Activated CD8-positive, alpha-beta T cell treated with anti-CD3 and anti-CD28 coated beads for 36 hours (primary cell): ENCODE results near the gene AJM1. TPM values are rescaled to one million over a fixed set of nuclear protein-coding genes. Genes with fewer than 3 reads are reported as not detected.

Experiments
- ATAC-seq: fragments of 200-7000 bp; cut with Tn5 transposase; one replicate; pipeline ENCODE4 v1.10.0; 2021; ENCODE audit warnings: mild to moderate bottlenecking, moderate library complexity
- CTCF ChIA-PET: fragments of 350-600 bp; sonication (Branson Sonifier 250); formaldehyde crosslinking; loops from one replicate; lab custom pipeline; 2021; ENCODE audit warnings: antibody characterized with exemption; lab: Charles Lee
- POLR2A ChIA-PET: fragments of 350-600 bp; sonication (Branson Sonifier 250); formaldehyde crosslinking; loops from one replicate; lab custom pipeline; 2021; ENCODE audit warnings: antibody characterized with exemption; lab: Charles Lee
- DNase-seq: peaks from one replicate; pipeline ENCODE4 v3.0.0-alpha.2; 2020
- H3K27ac Mint-ChIP-seq: one replicate; pipeline ENCODE4 v1.8.0; 2021; ENCODE audit warnings: mild to moderate bottlenecking, mixed read lengths
- H3K27me3 Mint-ChIP-seq: one replicate; pipeline ENCODE4 v1.8.0; 2021; ENCODE audit warnings: mixed read lengths
- H3K36me3 Mint-ChIP-seq: one replicate; pipeline ENCODE4 v1.8.0; 2021; ENCODE audit warnings: low read depth, mixed read lengths
- H3K4me1 Mint-ChIP-seq: one replicate; pipeline ENCODE4 v1.8.0; 2021; ENCODE audit warnings: low read depth, mixed read lengths
- H3K4me3 Mint-ChIP-seq: one replicate; pipeline ENCODE4 v1.8.0; 2021; ENCODE audit warnings: mild to moderate bottlenecking, moderate library complexity, mixed read lengths
- H3K9me3 Mint-ChIP-seq: one replicate; pipeline ENCODE4 v1.8.0; 2021; ENCODE audit warnings: mixed read lengths
- CTCF ChIP-seq: fragments of 200-600 bp; IDR thresholded peaks from one replicate; pipeline ENCODE4 v1.8.0; 2022; ENCODE audit warnings: antibody characterized with exemption, mild to moderate bottlenecking
- intact Hi-C: fragments of 100-400 bp; cut with micrococcal nuclease; formaldehyde crosslinking; loops from one replicate; pipeline ENCODE4 v1.10.0; 2022
- total RNA-seq, 2 experiments: library from RNA; stranded (reverse); gene quantifications; one replicate each; pipeline ENCODE4 v1.2.3, GENCODE V29; 2021

AJM1 gene
- total RNA-seq, 2 experiments from 2014 or later = 5.8 to 6.4 TPM

- DNase-seq = no peak
- CTCF ChIA-PET = interaction anchor here (1.0 to 1.6 kb wide), 3 partner anchors 14 to 37 kb away, joined by 3 to 6 read pairs (median 4); no protein-coding TSS in a partner anchor
- Mint-ChIP-seq H3K9me3 (no peaks in the 10 kb centered on the region), H3K27ac (peak overlapping the region; percentile 71), H3K27me3 (peaks cover 17% of the 10 kb centered on the region), H3K36me3 (peaks cover 11% of the 10 kb centered on the region), H3K4me1 (peaks cover 13% of the 10 kb centered on the region), H3K4me3 (peak overlapping the region; percentile 92)
- POLR2A ChIA-PET = interaction anchor here (0.9 to 2.6 kb wide), 6 partner anchors 15 to 104 kb away, joined by 3 to 8 read pairs (median 4); partner anchors contain the start of gene RABL6
- intact Hi-C loops = loop anchor here (5.0 kb wide), 1 partner anchor 55 kb away; no protein-coding TSS in a partner anchor
- no peak for ATAC-seq
- TF ChIP-seq CTCF = no peak
Observed at GRCh38 chr9:136847088-136847825, 5.0 kb downstream of the AJM1 start.

GRCh38 chr9:136847826-136848392 lies 5.6 kb downstream of the AJM1 start:
- CTCF ChIA-PET = interaction anchor here (1.0 to 1.6 kb wide), 4 partner anchors 14 to 187 kb away, joined by 3 to 6 read pairs (median 4); no protein-coding TSS in a partner anchor
- peak; percentile 34 for ATAC-seq
- Mint-ChIP-seq H3K4me1 (peaks cover 11% of the 10 kb centered on the region), H3K4me3 (peak overlapping the region; percentile 92), H3K27ac (peak overlapping the region; percentile 71), H3K36me3 (peaks cover 11% of the 10 kb centered on the region), H3K27me3 (peaks cover 17% of the 10 kb centered on the region), H3K9me3 (no peaks in the 10 kb centered on the region)
- DNase-seq = peak; percentile 95
- POLR2A ChIA-PET = interaction anchor here (0.7 to 2.6 kb wide), 10 partner anchors 11 to 145 kb away, joined by 3 to 8 read pairs (median 3); no protein-coding TSS in a partner anchor
- TF ChIP-seq CTCF = no peak
- intact Hi-C loops = loop anchor here (5.0 kb wide), 1 partner anchor 54 kb away; no protein-coding TSS in a partner anchor

- POLR2A ChIA-PET = interaction anchor here (0.7 to 2.6 kb wide), 10 partner anchors 10 to 145 kb away, joined by 3 to 8 read pairs (median 3); no protein-coding TSS in a partner anchor
- Mint-ChIP-seq H3K4me1 (peaks cover 9% of the 10 kb centered on the region), H3K4me3 (peak overlapping the region; percentile 92), H3K9me3 (no peaks in the 10 kb centered on the region), H3K36me3 (peaks cover 11% of the 10 kb centered on the region), H3K27ac (peak overlapping the region; percentile 93), H3K27me3 (peaks cover 17% of the 10 kb centered on the region)
- intact Hi-C loops = loop anchor here (5.0 kb wide), 1 partner anchor 54 kb away; no protein-coding TSS in a partner anchor
- DNase-seq (peak; percentile 66), ATAC-seq (peak; percentile 7)
- no peak for TF ChIP-seq CTCF
- CTCF ChIA-PET = interaction anchor here (1.2 to 1.3 kb wide), 2 partner anchors 33 to 187 kb away, joined by 4 to 6 read pairs; no protein-coding TSS in a partner anchor
Observed at GRCh38 chr9:136848393-136849037, 6.2 kb downstream of the AJM1 start.

- Mint-ChIP-seq H3K9me3 (no peaks in the 10 kb centered on the region), H3K4me1 (peaks cover 7% of the 10 kb centered on the region), H3K27ac (peak within 1 kb of the TSS; percentile 93), H3K4me3 (peak within 1 kb of the TSS; percentile 92), H3K27me3 (peaks cover 16% of the 10 kb centered on the region), H3K36me3 (peaks cover 11% of the 10 kb centered on the region)
- TF ChIP-seq CTCF = no peak
- ChIA-PET POLR2A (interaction anchor here (1.0 to 2.6 kb wide), 5 partner anchors 10 to 13 kb away, joined by 3 to 8 read pairs (median 4); no protein-coding TSS in a partner anchor), CTCF (interaction anchor here (1.3 kb wide), 1 partner anchor 186 kb away, joined by 4 read pairs; no protein-coding TSS in a partner anchor)
- intact Hi-C loops = loop anchor here (5.0 kb wide), 1 partner anchor 53 kb away; no protein-coding TSS in a partner anchor
- ATAC-seq (peak; percentile 92), DNase-seq (peak; percentile 98)
Observed at GRCh38 chr9:136849038-136849959, 7.0 kb downstream of the AJM1 start, which contains the start of gene PHPT1. PHPT1 (plus strand) TSS chr9:136849409; CDS start chr9:136849431, 22 bp downstream.
